Stimulated activated CD8-positive, alpha-beta memory T cell treated with anti-CD3 and anti-CD28 coated beads, Interleukin-4, amount 100 ng/mL, for 48 hours (primary cell): ENCODE results near the gene CCDC33.

Source experiments
- DNase-seq: peaks from one replicate; pipeline ENCODE4 v3.0.0-alpha.2; 2020

CCDC33 gene

GRCh38 chr15:74291101-74292071, 55.3 kb downstream of the CCDC33 start:
- DNase-seq: peak; percentile 94

- no peak for DNase-seq
Measured at GRCh38 chr15:74293021-74293810, 57.1 kb downstream of the CCDC33 start.

- no peak for DNase-seq
Measured at GRCh38 chr15:74294010-74294409, 57.9 kb downstream of the CCDC33 start.

- DNase-seq: no peak
Measured at GRCh38 chr15:74295800-74296199, 59.7 kb downstream of the CCDC33 start.

GRCh38 chr15:74297887-74298286, 61.8 kb downstream of the CCDC33 start:
- no peak for DNase-seq

GRCh38 chr15:74300057-74300795, 64.1 kb downstream of the CCDC33 start:
- no peak for DNase-seq

- no peak for DNase-seq
Measured at GRCh38 chr15:74301583-74302361, 65.6 kb downstream of the CCDC33 start.

- DNase-seq: peak; percentile 70
Measured at GRCh38 chr15:74302821-74303359, 66.8 kb downstream of the CCDC33 start.

GRCh38 chr15:74303741-74304309, 67.7 kb downstream of the CCDC33 start:
- DNase-seq: no peak

- DNase-seq: no peak
Measured at GRCh38 chr15:74304431-74304830, 68.3 kb downstream of the CCDC33 start.

GRCh38 chr15:74305687-74306086, 69.6 kb downstream of the CCDC33 start:
- DNase-seq: no peak

- DNase-seq: no peak
Measured at GRCh38 chr15:74306781-74307217, 70.7 kb downstream of the CCDC33 start.

- peak; percentile 51 for DNase-seq
Measured at GRCh38 chr15:74307827-74308811, 72.0 kb downstream of the CCDC33 start.

- DNase-seq: no peak
Measured at GRCh38 chr15:74311734-74312444, 75.8 kb downstream of the CCDC33 start.

- DNase-seq: no peak
Measured at GRCh38 chr15:74312445-74313007, 76.4 kb downstream of the CCDC33 start.

GRCh38 chr15:74313889-74314288, 77.8 kb downstream of the CCDC33 start:
- no peak for DNase-seq

- DNase-seq: peak; percentile 69
Measured at GRCh38 chr15:74314795-74315438, 78.8 kb downstream of the CCDC33 start.

- peak; percentile 54 for DNase-seq
Measured at GRCh38 chr15:74315626-74316025, 79.5 kb downstream of the CCDC33 start.

GRCh38 chr15:74316141-74316540, 80.0 kb downstream of the CCDC33 start:
- no peak for DNase-seq
